Epithelial cell of prostate (primary cell): ENCODE results near the gene TPMT.
"Not testable (repeated sequence)": the region's sequence is repeated elsewhere in the genome, so short reads cannot be mapped to it uniquely, and the experiment has no call there.

Experiments used
- DNase-seq: peaks from one replicate; pipeline ENCODE4 v3.0.0-alpha.2; 2011; ENCODE audit warnings: low read depth, low spot score
- H3K27ac ChIP-seq: fragments of 450-650 bp; 2 replicates; pipeline ENCODE4 v1.5.1; 2017; ENCODE audit warnings: mild to moderate bottlenecking

TPMT gene

DNA sequence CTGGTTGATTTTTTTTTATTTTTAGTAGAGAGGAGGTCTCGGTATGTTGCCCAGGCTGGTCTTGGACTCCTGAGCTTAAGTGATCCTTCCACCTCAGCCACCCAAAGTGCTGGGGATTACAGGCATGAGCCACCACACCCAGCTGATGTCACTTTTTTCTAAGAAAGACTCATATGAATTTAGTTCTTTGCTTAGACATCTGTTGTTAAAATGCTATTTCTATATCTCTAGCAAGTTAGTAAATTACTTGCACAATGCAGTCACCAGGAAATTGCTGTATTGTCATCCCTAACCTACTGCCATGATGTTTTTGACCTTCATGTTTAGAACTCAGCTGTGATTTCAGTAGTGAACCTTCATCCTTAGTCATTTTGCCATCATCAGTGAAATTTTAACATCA lies 6.0 kb upstream of the TPMT start:
- no peak for DNase-seq
- peak overlapping the region; percentile 58 for H3K27ac ChIP-seq

DNA sequence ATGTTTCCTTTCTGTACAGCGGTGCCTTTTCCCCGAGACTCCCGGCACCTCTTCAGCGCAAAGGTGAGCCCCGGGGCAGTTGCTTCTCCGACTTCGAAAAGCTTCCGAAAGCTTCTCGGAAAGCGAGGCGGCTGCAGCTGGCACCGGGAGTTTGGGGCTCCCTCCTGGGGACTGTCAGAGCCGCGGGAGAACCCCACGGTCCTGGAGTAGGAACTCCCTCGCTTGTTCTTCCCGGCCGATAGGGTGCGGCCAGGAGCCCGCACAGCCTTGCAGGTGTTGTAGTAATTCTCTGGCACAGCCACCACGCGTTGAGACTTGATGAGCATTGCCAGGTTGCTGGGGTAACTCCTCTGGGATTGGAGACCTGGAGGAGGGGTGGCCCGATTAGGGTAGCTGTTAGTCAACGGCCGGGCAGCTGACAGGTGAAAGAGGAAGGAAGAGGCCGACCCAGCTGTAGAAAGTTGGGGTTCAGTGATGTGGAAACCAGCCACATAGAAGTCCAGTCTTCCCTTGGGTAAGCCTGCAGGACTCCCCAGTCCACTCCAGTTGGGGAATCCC lies 1.1 kb upstream of the TPMT start:
- peak overlapping the region; percentile 83 for H3K27ac ChIP-seq
- DNase-seq: peak; percentile 92

DNA sequence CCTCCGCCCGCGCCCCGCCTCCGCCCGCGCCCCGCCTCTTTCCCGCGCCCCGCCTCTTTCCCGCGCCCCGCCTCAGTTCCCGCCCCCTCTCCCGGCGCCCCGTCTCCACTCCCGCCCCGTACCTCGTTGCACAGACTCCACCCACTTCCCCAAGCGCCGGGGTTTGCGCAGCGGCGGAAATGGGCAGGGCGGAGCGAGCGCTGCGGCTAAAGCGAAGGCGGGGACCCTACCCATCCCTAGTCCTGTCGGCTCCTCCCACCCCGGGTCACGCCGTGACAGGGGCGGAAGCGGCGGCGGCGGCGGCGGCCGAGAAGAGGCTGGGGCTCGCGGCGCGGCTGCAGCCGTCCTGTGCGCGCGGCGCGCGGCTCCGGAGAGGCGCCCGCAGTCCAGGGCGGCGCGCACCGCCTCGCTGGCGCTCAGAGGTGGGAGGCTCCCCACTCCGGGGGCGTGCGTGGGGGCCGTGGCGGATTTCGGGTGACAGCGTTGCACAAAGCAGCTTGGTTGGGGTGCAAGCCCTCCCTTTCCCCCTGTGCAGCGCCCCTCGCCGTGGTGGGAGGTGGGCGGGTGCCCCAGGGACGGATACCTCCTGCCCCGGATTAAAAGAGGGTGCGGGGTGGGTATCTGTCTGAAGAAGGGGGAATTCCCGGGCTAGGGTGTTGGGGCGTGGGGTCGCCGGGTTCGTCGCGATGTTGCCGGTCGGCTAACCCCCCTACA lies 430 bp upstream of the TPMT start, which contains the start of gene KDM1B:
KDM1B (plus strand) TSS at position 273 of the 714 bp plus-strand sequence. CDS start 4,474 bp downstream, outside the sequence.
- peak; percentile 90 for DNase-seq
- peak within 1 kb of the TSS; percentile 83 for H3K27ac ChIP-seq

DNA sequence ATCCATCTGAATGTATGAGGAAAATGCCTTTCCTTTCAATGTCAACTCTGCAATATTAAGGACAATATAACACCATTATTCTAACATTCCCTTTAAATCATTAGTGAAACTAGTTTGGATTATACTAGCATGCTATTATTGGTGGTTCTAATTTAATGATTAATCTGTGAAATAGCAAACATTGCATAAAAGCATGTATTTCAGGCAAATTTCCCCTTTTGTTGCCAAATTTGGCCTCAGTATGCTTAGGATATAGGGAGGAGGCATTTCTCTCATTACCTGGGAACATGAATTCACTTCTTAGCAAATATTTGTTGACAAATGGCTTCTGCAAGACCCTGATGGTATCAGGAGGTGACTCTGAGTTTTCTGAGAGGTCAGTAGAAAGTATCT lies 1.6 kb downstream of the TPMT start:
- no peak for DNase-seq
- peak overlapping the region; percentile 83 for H3K27ac ChIP-seq

DNA sequence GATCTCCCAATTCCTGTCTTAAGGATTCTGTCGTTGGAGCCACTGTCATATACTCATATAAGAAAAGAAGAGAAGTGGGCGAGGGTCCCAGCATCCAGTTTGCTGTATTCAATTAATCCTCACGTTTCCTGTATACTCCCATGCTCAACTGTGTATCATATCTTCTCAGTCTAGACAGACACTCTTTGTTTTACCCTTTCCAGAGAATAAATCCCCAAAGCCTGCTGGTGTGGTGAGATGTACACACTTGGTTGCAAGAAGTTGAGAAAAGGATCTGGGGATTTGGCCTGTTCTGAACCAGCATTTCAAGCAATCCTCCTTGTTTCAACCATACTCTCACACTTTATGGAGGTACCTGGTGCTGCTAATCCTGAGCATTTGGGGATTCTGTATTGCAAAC lies 3.1 kb downstream of the TPMT start:
- DNase-seq: no peak

DNA sequence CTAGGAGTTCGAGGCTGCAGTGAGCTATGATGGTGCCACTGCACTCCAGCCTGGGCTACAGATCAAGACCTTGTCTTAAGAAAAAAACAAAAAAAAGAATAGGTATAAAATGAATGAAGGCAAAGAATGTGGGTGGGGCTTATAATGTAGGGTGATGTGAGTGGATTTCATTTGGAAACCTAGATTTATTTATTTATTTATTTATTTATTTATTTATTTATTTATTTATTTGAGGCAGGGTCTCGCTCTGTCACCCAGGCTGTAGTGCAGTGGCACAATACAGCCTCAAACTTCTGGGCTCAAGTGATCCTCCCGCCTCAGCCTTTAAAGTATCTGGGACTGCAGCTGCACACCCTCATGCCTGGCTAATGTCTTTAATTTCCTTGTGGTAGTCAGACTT lies 3.5 kb downstream of the TPMT start:
- not testable (repeated sequence) for DNase-seq, H3K27ac ChIP-seq

More for the DNA sequence above, 3.1 kb downstream of the TPMT start:
- no peak overlapping the region for H3K27ac ChIP-seq

DNA sequence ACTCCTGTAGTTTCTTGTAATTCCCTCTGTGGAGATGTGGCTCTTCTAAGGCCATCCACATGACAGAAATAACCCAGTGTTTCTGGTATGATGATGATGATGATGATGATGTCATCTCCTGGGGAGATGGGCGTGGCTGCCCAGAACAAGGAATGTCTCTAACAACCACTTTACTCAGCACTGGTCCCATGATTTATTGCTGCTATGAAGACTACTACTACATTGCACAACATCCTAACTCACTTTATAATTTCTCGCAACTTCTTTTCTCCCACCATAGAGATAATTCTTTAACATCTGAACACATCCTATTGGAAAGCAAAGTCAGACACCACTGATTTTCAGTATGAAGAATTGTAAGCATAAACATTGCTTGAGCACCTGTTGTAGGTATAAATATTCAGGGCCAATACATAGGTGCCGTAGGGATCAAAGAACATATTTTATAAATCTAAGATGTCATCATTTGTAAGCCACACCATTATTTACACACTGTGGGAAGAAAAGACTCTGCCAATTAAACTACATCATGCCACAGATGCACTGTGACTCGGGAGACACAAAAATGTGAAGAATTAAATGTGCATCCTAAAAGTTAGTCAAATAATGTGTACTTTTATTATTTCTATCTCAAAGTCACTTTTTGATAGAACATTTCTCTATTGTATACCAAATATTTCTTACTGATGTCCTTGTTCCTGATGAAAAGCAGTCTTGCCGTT lies 6.4 kb downstream of the TPMT start:
- DNase-seq: peak; percentile 97
- peak overlapping the region; percentile 93 for H3K27ac ChIP-seq

DNA sequence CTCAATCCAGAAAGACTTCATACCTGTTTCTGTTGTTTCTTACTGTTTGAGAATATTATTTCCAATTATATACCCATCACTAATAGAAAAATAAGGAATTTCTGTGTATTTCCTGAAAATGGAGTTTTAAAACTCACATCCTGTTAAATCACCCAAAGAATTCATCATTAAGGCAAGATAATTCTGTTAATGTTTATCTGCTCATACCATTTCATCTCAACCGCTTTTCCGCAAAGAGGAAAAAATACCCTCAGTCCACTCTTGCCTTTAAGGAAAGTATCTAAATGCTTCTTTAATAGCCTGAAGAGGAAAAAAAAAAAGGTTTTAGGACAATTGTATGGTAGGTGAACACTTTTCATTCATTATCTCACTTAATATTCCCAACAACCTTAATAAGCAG lies 7.3 kb downstream of the TPMT start:
- DNase-seq: no peak
- H3K27ac ChIP-seq: peak overlapping the region; percentile 93

DNA sequence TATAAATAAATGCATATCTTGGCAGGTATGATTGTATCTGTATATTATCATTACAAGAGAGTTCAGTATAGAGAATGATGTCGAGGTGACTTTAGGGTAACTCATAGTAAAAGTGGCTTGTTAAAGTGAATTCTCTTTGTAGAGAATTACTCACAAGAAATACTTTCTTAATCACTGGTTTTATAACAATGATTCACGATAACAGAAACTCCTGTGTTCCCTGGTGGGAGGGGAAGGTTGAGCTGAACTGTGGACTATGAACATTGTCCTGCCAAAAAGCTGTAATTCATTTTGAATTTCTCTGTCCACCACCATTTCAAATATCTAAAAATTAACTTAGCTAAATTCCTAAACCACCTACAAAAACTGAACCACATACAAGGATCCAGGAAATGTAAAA lies 7.7 kb downstream of the TPMT start:
- H3K27ac ChIP-seq: peak overlapping the region; percentile 93
- peak; percentile 80 for DNase-seq

DNA sequence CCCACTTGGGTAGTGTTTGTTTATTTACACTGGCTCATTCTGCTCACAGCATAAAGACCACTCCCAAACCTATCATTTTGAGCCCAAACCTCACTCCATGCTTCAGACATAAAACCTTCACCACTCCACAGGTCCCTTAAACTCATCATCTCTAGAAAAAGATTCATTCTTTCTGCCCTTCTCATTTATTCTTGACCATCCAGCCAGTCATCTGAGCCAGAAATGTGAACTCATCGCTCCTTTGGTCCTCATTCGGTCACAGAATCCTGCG lies 12.4 kb downstream of the TPMT start:
- DNase-seq: no peak
- no peak overlapping the region for H3K27ac ChIP-seq

DNA sequence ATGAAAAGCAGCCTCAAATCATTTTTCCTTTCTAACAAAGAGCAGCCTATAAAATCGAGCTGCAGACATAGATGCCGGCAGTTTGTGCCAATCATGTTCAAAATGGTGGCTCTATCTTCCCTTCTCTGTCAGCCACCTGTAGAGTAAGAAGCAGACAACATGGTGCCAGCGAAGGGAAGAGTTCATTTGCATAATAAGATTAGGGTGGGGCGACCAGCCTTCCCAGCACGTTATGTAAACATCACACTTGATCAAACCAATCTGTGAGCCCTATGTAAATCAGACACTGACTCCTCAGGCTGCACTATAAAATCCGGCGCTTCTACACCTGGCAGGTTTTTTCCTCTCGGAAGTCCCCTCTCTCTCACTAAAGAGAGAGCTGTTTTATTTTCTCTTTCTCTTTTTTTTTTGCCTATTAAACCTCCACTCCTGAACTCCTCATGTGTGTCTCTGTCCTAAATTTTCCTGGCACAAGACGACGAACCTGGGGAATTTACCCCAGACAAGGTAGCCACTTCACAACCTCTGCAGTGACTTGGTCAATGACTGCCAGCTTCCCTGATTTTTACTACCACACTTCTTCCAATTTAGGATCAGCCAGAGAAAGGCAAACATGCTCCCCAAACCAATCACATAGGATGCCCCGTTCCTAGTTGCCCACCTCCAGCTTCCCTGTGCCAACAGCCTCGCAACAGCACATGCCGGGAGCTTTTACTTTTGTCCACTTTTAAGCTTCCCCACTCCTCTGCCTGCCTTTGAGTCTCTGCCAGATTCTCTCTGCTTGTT lies 12.9 kb downstream of the TPMT start:
- H3K27ac ChIP-seq: no peak overlapping the region
- DNase-seq: no peak

DNA sequence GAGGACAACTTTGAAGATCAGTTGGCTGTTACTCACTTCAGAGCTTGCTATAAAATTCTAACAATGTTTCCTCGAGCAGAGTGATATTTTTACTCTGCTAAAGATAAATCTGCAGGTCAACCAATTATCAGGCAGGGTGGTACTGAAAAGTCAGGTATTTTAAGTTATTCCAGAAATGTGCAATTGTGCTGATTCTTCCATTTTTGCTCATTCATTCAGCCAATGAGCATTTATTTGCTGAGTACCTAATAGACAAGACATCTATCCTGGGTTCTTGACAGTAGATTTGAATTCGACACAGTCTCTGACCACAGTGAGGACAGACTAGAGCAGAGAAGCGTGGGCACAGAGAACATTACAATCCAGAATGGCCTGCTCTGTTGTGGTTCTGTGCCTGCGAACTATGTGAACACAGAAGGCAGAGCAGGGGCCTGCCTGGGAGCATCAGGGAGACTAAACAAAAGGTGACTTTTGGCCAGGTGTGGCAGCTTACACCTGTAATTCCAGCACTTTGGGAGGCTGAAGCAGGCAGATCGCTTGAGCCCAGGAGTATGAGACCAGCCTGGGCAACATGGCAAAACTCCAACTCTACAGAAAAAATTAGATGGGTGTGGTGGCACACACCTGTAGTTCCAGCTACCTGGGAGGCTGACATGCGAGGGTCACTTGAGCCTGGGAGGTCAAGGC lies 14.8 kb downstream of the TPMT start:
- H3K27ac ChIP-seq: no peak overlapping the region

DNA sequence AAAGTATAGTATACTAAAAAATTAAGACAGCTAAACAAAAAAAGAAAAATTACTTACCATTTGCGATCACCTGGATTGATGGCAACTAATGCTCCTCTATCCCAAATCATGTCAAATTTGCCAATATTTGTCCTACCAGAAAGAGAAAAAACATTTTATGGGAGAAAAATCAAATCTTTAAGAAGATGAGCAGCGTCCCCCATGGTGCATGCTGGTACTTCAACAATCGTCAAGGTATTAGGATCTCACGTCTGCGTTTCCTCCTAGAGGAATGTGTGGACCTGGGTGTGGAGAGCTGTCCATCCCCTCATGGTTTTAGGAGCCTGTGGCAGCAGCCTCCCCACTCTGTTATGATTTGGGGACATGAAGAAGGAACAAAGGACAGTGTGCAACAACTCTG lies 16.0 kb downstream of the TPMT start:
- no peak for DNase-seq
- no peak overlapping the region for H3K27ac ChIP-seq

More for the DNA sequence above, 14.8 kb downstream of the TPMT start:
- DNase-seq: no peak

DNA sequence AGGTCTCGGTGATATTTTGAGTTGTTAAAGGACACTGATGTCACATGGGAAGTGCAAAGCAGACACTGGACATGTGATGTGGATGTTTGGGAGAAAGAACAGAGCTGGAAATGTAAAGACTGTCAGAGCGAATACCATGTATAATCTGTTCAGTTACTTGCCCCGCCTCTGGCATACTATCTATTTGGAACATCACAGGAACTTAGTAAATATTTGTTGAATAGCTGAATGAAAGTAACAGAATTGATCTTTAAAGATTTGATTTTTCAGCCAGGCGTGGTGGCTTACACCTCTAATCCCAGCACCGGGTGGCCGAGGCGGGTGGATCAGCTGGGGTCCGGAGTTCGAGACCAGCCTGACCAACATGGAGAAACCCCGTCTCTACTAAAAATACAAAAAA lies 18.6 kb downstream of the TPMT start:
- H3K27ac ChIP-seq: no peak overlapping the region
- DNase-seq: no peak

DNA sequence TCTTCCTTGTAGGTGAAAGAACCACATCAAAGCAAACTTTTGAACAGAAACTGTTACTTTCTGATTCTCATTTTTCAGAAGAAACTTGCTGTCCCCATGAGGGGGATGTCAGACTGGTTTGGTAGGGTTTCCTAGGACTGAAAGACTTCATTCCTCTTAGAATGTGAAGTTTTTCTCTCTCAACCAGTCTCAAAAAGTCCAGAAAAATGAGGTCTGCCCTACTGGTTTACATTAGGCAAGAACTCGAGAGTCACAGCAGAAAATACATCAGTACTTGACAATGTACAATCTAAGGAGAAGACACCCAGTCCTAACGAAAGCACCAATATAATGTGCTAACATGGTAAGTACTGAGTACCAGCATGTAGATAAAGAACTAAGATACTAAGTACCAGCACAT lies 19.7 kb downstream of the TPMT start:
- DNase-seq: no peak
- H3K27ac ChIP-seq: no peak overlapping the region

DNA sequence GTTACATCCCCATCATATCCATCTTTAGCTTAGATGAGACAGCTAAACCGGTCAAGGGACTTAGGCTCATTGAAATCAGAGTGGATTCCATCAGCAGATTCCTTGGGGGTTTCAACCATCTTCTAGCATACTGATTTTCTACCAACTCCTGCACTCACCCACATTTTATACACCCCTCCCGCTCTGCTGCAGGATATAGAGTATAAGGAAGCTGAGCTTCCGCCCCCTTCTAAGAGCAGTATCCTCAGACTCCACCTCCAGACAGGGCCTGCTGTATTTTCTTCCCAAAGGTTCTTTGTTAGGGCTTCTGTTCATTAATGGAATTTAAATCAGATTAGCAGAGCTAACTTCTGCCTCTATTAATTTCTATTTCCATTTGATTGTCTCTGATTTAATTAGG lies 22.5 kb downstream of the TPMT start:
- no peak overlapping the region for H3K27ac ChIP-seq
- no peak for DNase-seq

DNA sequence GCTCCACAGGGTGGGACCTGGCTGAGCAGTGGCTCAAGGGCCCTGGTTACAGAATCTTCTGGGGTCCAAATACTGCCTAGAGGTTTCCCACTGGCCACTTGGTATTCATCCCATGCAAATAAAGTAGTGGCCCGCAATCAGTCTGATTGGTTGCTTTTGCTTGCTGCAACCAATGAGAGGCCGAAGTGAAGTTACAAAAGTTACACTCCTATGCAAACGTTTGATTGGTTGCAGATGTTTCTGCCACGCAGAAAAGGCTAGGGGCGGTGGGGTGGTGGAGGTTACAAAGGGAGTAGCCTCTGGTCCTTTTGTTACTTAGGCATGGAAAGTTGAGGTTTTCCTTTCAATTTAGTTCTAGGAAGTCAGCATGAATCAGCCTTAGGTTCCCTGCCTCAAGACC lies 28.8 kb downstream of the TPMT start:
- no peak overlapping the region for H3K27ac ChIP-seq
- no peak for DNase-seq

DNA sequence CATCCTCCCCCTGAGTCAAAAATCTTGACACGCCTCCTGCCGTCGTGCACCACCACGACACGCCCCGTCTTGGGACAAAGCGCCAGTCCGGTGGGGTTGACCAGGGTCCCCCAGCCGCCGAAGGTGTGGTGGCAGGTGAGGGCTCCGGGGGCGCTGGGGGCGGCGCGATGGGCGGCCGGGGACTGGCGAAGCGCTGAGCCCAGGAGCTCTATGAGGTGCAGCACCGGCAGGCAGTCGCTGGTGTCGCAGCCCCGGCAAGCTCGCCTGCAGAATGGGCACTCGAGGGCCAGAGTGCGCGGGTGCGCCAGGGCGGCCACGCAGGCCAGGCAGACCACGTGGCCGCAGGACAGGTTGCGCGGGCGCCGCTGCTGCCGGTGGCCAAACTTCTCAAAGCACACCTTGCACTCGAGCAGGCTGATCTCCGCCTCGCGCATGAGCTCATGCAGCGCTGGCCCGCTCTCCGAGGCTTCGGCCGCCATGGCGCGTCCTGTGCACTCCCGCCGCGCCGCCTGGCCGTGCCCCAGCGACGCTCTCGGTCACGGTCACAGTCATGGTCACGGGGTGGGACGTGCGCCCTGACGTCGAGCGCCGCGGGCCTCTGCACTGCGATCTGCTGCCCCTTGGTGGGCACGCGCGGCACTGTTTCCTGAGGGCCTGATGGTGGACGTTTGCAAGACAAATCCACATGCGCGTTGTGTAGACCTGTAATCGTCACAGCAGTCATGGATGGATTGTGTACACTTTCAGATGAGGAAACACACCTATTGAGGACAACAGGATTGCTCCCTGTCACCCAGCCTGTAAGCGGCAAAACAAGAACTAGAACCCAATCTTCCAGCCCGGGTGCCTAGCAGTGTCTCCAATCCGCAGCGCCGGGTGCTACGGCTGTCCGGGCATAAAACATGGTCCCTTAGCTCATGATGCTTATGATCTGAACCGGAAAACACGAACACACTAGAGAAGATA lies 32.5 kb downstream of the TPMT start, which contains the start of gene NHLRC1:
NHLRC1 (minus strand) TSS at position 550 of the 966 bp plus-strand sequence; CDS start at position 479, 71 bp downstream.
- H3K27ac ChIP-seq: peak within 1 kb of the TSS; percentile 26
- peak; percentile 53 for DNase-seq

DNA sequence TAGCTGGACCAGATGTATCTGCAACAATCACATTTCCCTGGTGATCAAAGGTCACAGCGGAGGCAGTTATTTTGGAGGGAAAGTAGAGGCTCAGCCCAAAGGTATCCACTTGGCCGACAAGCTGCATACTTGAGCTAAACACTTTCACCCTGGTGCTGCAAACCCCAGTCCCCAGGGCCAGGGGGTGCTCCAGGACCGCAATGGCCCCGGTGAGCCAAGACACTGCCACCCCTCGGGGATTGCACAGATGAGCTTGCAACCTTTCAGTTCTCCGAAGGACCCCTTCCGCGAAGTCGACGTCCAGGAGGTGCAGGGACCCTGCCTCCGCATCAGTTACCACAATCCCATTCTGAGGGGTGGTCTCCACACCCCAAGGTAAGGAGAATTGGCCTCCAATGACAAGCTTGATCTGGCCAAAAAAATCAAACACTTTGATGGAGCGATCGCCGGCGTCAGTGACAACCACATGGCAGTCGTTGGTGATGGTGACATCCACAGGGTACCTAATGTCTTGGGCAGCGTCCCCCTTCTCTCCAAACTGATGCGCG lies 33.2 kb downstream of the TPMT start:
- no peak for DNase-seq
- no peak overlapping the region for H3K27ac ChIP-seq
